ACC112 (cell line): ENCODE results near the gene KIAA0408.

Experiments
- H2AFZ ChIP-seq: fragments of 200-600 bp; sonication (generic); one replicate; pipeline ENCODE4 v1.6.0; 2017; ENCODE audit warnings: antibody characterized with exemption, low read length; ENCODE audit not compliant: unreplicated experiment
- H3K27ac ChIP-seq: fragments of 200-600 bp; sonication (generic); 2 replicates; pipeline ENCODE4 v1.5.1; 2014; ENCODE audit warnings: low read depth, mild to moderate bottlenecking, antibody characterized with exemption, low read length, moderate library complexity
- H3K27me3 ChIP-seq: fragments of 200-600 bp; sonication (generic); 2 replicates; pipeline ENCODE4 v1.6.1; 2014; ENCODE audit warnings: mild to moderate bottlenecking, antibody characterized with exemption, low read length, moderate library complexity, mixed read lengths; ENCODE audit not compliant: insufficient read depth
- H3K36me3 ChIP-seq: fragments of 200-600 bp; sonication (generic); 2 replicates; pipeline ENCODE4 v1.6.1; 2016; ENCODE audit warnings: mild to moderate bottlenecking, antibody characterized with exemption, low read length, moderate library complexity, mixed read lengths; ENCODE audit not compliant: insufficient read depth
- H3K4me1 ChIP-seq: fragments of 200-600 bp; sonication (generic); one replicate; pipeline ENCODE4 v1.6.1; 2016; ENCODE audit warnings: low read length, mixed read lengths; ENCODE audit not compliant: insufficient read depth, unreplicated experiment, control insufficient read depth
- H3K4me3 ChIP-seq: fragments of 200-600 bp; sonication (generic); 2 replicates; pipeline ENCODE4 v1.5.1; 2014; ENCODE audit warnings: mild to moderate bottlenecking, low read depth, low read length
- H3K79me2 ChIP-seq: fragments of 200-600 bp; sonication (generic); one replicate; pipeline ENCODE4 v1.6.0; 2016; ENCODE audit warnings: low read length; ENCODE audit not compliant: control insufficient read depth, unreplicated experiment, insufficient read depth

KIAA0408 gene

DNA sequence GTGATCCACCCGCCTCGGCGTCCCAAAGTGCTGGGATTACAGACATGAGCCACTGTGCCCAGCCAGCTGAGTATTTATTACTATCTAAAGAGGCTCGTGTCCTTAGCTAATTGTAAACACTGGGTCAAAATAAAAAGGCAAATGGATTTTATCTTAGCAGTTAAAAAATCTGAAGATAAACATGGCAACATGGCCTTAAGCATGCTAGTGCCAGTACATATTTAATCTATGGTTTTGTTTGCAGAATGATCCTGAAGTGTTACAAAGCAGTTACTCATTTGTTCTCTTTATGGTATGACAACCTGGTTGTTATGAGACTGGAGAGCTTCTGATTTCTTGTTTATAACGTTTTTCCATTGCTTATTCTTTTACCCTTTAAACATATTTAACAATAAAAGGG is 3.9 kb upstream of the KIAA0408 start:
- no peak overlapping the region for H3K4me3 ChIP-seq

DNA sequence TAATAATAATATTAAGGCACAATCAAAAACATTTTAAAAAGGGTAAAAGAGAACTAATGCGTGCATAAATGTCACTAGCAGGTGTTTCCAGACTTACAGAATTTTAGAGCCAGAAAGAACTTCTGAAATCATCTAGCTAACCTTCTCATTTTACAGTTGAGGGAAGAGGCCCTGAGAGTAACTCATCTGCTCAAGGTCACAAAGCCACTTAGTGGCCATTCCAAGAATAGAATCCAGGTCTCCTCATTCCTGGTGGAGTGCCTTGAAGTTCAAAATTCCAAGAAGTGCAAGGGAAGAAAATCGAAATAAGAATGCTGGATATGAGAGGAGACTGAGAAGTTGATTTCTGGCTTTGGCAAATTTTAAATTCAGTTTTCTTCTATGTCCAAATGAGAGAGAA is 3.2 kb upstream of the KIAA0408 start:
- Histone ChIP-seq H3K4me1 (peaks cover 39% of the 10 kb centered on the region), H3K36me3 (no peaks in the 10 kb centered on the region), H3K27me3 (no peaks in the 10 kb centered on the region), H3K27ac (no peak overlapping the region), H3K79me2 (no peaks in the 10 kb centered on the region), H2AFZ (no peak overlapping the region), H3K4me3 (no peak overlapping the region)

More for the DNA sequence above, 3.9 kb upstream of the KIAA0408 start:
- Histone ChIP-seq H3K4me1 (peaks cover 33% of the 10 kb centered on the region), H3K79me2 (no peaks in the 10 kb centered on the region), H3K27ac (peak overlapping the region; percentile 89), H3K27me3 (no peaks in the 10 kb centered on the region), H2AFZ (no peak overlapping the region), H3K36me3 (no peaks in the 10 kb centered on the region)

DNA sequence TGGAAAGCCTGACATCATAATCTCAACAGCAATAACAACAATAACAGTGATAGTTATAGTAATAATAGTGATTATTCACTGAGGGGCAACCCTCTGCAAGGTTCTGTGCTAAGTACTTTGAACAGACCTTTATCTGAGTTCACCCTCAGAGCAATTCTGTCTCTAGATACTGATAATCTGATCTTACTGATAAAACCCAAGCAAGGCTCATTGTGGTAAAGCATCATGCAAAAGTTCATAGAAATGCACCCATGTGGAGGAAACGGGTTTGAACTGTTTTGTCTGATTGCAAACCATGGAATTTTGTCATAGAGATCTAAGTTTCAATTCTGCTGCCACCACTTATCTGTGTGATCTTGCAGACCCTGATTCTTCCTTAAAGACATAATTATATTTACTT is 1.3 kb upstream of the KIAA0408 start:
- H3K36me3 ChIP-seq: no peaks in the 10 kb centered on the region

DNA sequence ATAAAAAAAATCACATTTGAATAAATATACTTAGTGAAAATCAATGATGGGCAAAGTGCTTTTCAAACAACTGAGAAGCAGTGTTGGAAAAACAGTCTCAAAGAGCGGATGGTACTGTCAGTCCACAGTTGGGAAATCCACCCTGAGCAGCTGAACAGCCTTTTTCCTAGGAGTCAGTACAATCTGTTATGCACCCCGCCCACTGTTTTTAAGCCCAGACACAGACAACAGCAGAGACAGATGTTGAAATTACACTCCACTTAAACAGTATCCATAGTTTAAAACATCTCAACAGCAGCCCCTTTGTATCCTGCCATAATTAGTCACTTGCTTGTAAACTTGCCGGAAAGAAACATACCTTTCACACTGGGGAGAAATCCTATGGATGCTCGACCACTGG is 372 bp downstream of the KIAA0408 start:
- Histone ChIP-seq H3K27ac (no peak overlapping the region), H3K4me3 (peak overlapping the region; percentile 21; the same call in 1 of the 2 replicates), H3K79me2 (no peaks in the 10 kb centered on the region), H3K36me3 (no peaks in the 10 kb centered on the region), H3K4me1 (peaks cover 32% of the 10 kb centered on the region), H3K27me3 (no peaks in the 10 kb centered on the region), H2AFZ (no peak overlapping the region)

More for the DNA sequence above, 1.3 kb upstream of the KIAA0408 start:
- no peaks in the 10 kb centered on the region for H3K27me3 ChIP-seq
- H2AFZ ChIP-seq: no peak overlapping the region
- no peak overlapping the region for H3K4me3 ChIP-seq
- no peak overlapping the region for H3K27ac ChIP-seq
- no peaks in the 10 kb centered on the region for H3K79me2 ChIP-seq
- peaks cover 45% of the 10 kb centered on the region for H3K4me1 ChIP-seq

DNA sequence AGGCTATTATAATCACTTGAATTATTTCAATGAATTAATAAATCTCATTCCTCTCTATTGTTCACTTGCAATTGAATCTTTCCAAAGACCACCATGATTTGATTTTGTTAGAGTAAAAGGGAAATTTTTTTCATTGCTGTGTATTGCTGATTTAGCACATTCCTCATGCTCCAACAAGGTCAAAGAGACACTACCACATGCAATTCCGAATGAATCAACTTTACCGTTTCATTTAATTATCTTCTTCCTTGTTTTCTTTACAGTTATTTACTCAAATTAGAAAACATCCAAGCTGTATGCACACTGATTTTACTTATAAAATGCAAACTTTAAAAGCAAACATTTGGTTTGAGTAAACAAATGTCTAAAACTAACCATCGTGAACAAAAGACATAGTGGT is 967 bp downstream of the KIAA0408 start:
- Histone ChIP-seq H2AFZ (no peak overlapping the region), H3K4me1 (peaks cover 30% of the 10 kb centered on the region), H3K27me3 (no peaks in the 10 kb centered on the region), H3K27ac (no peak overlapping the region), H3K36me3 (no peaks in the 10 kb centered on the region), H3K4me3 (no peak overlapping the region), H3K79me2 (no peaks in the 10 kb centered on the region)

DNA sequence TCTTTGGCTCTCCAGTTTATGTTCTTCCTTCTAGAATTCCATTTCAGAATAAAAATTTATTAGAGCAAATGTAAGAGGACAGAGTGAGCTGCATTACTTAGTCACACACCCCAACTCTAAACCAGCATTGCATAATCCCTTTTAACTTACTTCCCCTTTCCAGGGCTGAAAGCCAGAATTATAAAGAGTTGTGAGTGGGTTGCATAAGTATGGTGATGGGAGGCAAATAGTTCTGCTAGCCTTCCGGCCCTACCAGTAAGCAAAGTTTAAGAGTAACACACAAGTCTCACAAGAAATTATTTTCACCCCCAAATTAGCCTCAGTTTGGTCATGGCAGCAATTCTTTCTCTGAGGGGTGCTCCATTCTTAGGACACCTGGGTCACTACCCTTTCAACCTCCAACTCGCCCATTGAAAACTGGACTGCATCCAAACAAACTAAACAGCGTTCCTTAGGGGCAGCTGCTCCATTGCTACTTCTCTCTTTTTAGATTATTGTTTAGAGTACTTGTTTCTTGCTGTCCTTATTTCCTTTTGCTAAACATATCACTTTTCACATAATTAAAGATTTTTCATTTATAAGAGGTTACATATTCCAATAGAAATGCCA is 1.6 kb downstream of the KIAA0408 start:
- H2AFZ ChIP-seq: peak overlapping the region; percentile 25
- H3K4me1 ChIP-seq: peaks cover 26% of the 10 kb centered on the region
- H3K36me3 ChIP-seq: no peaks in the 10 kb centered on the region
- no peak overlapping the region; the same call in 1 of the 2 replicates for H3K27ac ChIP-seq
- H3K4me3 ChIP-seq: no peak overlapping the region
- H3K79me2 ChIP-seq: no peaks in the 10 kb centered on the region
- no peaks in the 10 kb centered on the region for H3K27me3 ChIP-seq

DNA sequence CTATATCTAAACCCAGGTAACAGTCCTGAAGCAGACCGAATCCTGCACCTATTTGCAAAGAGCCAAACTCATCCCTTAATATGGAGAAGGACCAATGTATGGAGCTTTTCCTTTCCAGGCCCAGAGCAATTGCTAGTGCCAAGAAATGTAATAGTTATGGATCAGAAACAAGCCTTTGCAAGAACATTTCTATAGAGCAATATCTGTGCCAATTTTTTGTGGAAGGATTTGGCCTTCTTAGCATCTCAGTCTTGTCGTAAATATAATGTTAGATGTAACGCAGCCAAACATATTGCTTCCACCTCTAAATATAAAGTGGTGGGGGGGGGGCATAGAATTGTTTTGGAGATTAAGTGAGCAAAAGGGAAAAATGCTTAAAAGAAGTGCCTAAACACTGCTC is 2.7 kb downstream of the KIAA0408 start:
- Histone ChIP-seq H3K36me3 (no peaks in the 10 kb centered on the region), H3K4me3 (no peak overlapping the region), H3K27ac (no peak overlapping the region), H2AFZ (no peak overlapping the region), H3K27me3 (no peaks in the 10 kb centered on the region), H3K79me2 (no peaks in the 10 kb centered on the region), H3K4me1 (peaks cover 26% of the 10 kb centered on the region)

DNA sequence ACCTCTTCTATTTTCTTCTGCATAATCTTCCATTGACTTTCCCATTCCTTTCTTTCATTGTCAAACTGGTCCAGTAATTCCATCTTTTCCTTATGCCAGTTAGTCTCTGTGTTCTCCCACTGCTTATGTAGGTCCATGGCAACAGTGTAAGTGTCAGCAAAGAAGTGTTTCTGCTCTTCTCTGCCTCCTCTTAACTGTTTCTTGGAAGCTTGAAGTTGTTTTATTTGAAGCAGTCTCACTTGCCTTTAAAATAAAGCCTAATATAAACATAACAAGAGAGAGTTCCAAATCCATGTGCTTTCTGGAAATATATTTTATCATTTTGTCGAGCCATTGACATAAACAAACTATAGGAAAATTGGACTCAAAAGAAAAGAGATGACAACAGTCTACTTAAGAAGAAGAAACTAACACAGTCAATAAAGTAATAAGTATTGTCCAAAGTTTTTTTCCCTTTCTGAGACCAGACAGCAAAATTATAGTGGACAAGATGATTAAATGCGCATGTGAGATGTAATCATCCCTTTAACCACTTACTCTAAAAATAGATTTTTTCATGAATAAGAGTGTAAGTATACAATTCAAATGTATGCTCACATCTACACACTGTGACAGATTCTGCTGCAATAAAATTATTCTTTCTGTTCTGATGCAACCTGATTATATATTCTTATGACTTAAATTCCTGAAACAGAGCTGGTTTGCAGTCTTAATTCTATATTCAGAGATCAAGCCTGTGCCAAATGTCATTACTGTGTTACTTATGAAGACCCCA is 5.2 kb downstream of the KIAA0408 start:
- Histone ChIP-seq H3K4me1 (peaks cover 21% of the 10 kb centered on the region), H2AFZ (no peak overlapping the region), H3K4me3 (no peak overlapping the region), H3K27ac (no peak overlapping the region), H3K79me2 (no peaks in the 10 kb centered on the region), H3K27me3 (no peaks in the 10 kb centered on the region), H3K36me3 (no peaks in the 10 kb centered on the region)

DNA sequence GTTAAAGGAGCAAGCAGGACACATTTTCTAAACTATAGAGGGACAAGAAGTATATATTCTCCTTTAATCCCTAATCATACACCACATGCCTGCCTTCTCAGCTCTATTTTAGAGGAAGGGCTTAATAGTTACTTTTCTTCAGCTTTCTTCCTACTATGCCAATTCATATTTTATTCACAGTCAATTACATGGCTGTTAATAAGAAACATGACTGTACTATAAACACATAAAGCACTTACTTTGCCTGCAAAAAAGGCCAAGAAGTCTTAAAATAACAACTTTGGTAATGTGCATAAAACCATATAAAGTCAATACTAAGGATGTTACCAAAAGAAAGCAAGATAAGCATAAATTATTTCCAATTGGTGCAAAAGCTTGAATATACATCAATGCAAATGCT is 6.4 kb downstream of the KIAA0408 start:
- H3K36me3 ChIP-seq: no peaks in the 10 kb centered on the region
- no peaks in the 10 kb centered on the region for H3K79me2 ChIP-seq
- no peak overlapping the region for H3K4me3 ChIP-seq

DNA sequence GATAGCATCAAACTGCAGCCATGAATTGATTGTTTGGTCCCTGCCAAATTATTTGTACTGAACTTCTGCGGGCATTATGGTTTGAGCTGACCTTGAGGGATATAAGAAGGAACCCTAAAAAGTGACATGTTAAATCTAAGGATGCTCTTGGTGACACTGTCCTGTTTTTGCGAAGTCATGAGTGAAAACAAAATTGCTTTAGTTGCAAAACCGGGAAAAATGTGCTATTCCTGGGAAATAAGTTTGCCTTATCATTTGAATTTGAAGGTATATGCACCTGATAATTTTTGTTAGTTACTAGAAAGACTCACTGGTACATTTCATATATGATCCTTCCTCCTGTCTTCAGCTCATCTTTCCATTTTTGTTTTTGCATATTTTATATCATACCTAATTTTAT is 7.8 kb downstream of the KIAA0408 start:
- Histone ChIP-seq H3K4me3 (no peak overlapping the region), H2AFZ (no peak overlapping the region), H3K27ac (no peak overlapping the region), H3K36me3 (no peaks in the 10 kb centered on the region), H3K27me3 (no peaks in the 10 kb centered on the region), H3K79me2 (no peaks in the 10 kb centered on the region), H3K4me1 (no peaks in the 10 kb centered on the region)

More for the DNA sequence above, 6.4 kb downstream of the KIAA0408 start:
- Histone ChIP-seq H3K27ac (no peak overlapping the region), H3K27me3 (no peaks in the 10 kb centered on the region), H2AFZ (no peak overlapping the region), H3K4me1 (peaks cover 10% of the 10 kb centered on the region)

DNA sequence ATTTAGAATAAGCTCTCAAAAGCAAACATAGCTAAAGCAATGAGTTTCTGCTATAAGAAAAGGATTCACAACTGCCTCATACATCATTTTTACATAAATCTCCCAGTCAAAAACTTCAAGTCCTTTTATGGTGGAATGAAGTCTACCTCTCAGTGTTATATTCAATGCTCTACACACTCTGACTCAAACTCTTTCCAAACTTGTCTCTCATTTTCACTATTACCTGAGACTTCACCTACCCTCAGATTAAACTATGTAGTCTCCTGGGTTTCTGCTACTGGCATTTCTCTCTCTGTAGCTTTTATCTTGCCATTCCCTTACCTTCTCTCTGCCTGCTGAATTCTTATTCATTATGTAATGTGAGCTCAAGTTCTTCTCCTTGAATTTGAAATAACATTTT is 11.4 kb downstream of the KIAA0408 start:
- H3K27ac ChIP-seq: no peak overlapping the region
- H3K79me2 ChIP-seq: no peaks in the 10 kb centered on the region
- no peak overlapping the region for H2AFZ ChIP-seq
- no peaks in the 10 kb centered on the region for H3K36me3 ChIP-seq
- no peaks in the 10 kb centered on the region for H3K4me1 ChIP-seq
- H3K27me3 ChIP-seq: no peaks in the 10 kb centered on the region
- no peak overlapping the region for H3K4me3 ChIP-seq
